ENCODE measurements around the gene TLL2.

Gene TLL2

GRCh38 chr10:96342402-96342801, 171.3 kb downstream of the TLL2 start:
- no peak for TF ChIP-seq CTCF (IDR thresholded peaks at IDR 0.05; ENCODE audit: extremely low read depth, insufficient read depth, missing control alignments)
- DNase-seq (ENCODE audit: low spot score) = no peak
- in situ Hi-C loops (cut with MboI; ENCODE audit: low pct_unique_long_range_greater_than_20kb, low sequenced_read_pairs, unreplicated experiment) = loop anchor here (25.0 kb wide), 1 partner anchor 330 kb away; no protein-coding TSS in a partner anchor

GRCh38 chr10:96341219-96342182, 172.2 kb downstream of the TLL2 start:
- in situ Hi-C loops (cut with MboI; ENCODE audit: low pct_unique_long_range_greater_than_20kb, low sequenced_read_pairs, unreplicated experiment) = loop anchor here (25.0 kb wide), 1 partner anchor 329 kb away; no protein-coding TSS in a partner anchor
- no peak for TF ChIP-seq CTCF (IDR thresholded peaks at IDR 0.05; ENCODE audit: extremely low read depth, insufficient read depth, missing control alignments)
- peak; percentile 19 for DNase-seq (ENCODE audit: low spot score)

GRCh38 chr10:96339956-96340904, 173.5 kb downstream of the TLL2 start:
- DNase-seq (ENCODE audit: low spot score) = peak; percentile 54
- in situ Hi-C loops (cut with MboI; ENCODE audit: low pct_unique_long_range_greater_than_20kb, low sequenced_read_pairs, unreplicated experiment) = loop anchor here (25.0 kb wide), 1 partner anchor 328 kb away; no protein-coding TSS in a partner anchor
- TF ChIP-seq CTCF (IDR thresholded peaks at IDR 0.05; ENCODE audit: extremely low read depth, insufficient read depth, missing control alignments) = peak; percentile 89

- DNase-seq (ENCODE audit: low spot score) = no peak
- TF ChIP-seq CTCF (IDR thresholded peaks at IDR 0.05; ENCODE audit: extremely low read depth, insufficient read depth, missing control alignments) = no peak
- in situ Hi-C loops (cut with MboI; ENCODE audit: low pct_unique_long_range_greater_than_20kb, low sequenced_read_pairs, unreplicated experiment) = loop anchor here (25.0 kb wide), 1 partner anchor 327 kb away; no protein-coding TSS in a partner anchor
Measured at GRCh38 chr10:96339383-96339782, 174.3 kb downstream of the TLL2 start.

GRCh38 chr10:96338279-96338925, 175.3 kb downstream of the TLL2 start:
- no peak for DNase-seq (ENCODE audit: low spot score)
- in situ Hi-C loops (cut with MboI; ENCODE audit: low pct_unique_long_range_greater_than_20kb, low sequenced_read_pairs, unreplicated experiment) = loop anchor here (25.0 kb wide), 1 partner anchor 326 kb away; no protein-coding TSS in a partner anchor
- TF ChIP-seq CTCF (IDR thresholded peaks at IDR 0.05; ENCODE audit: extremely low read depth, insufficient read depth, missing control alignments) = no peak
